ENCODE measurements around the gene MSI2. TPM values are rescaled to one million over a fixed set of nuclear protein-coding genes. Genes with fewer than 3 reads are reported as not detected.

The MSI2 gene
- total and polyA plus RNA-seq, 2 experiments from 2014 or later = 18.9 to 41.8 TPM

DNA sequence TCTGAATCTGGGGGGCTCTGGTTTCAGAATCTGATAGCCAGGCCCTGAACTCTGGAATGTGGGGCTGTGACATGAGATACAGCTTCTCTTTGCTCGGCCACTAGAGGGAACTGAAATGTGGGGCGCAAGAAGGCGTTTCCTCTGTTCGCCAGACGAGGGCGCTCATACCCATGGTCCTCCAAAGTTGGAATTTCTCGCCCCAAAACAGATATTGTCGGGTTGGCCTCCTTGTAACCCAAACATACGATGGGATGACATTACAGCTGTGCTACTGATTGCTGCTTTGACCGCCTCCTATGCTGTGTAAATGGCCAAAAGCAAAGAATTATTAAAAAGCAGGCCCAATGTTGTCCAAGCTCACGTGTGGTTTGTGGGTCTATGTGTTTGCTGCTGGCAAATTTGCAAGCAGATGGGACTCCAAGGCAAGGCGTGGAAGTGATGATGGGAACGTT, 13.1 kb upstream of the MSI2 start:
- H3K9me3 Mint-ChIP-seq = no peaks in the 10 kb centered on the region
- no peaks in the 10 kb centered on the region for H3K27me3 ChIP-seq (ENCODE audit: insufficient read depth)
- no peak overlapping the region for H3K4me3 Mint-ChIP-seq
- no peak overlapping the region for H3K27ac ChIP-seq (ENCODE audit: low read depth)
- H2AFZ ChIP-seq = no peak overlapping the region
- DNase-seq (ENCODE audit: low spot score) = peak; percentile 93
- no peak overlapping the region for H3K4me3 ChIP-seq
- H3K9me2 ChIP-seq (ENCODE audit: insufficient read depth) = no peaks in the 10 kb centered on the region
- no peak for TF ChIP-seq ZNF331 (CRISPR knock-in tag; IDR thresholded peaks at IDR 0.05; ENCODE audit: low read depth)
- TF ChIP-seq NANOG (IDR thresholded peaks at IDR 0.05; ENCODE audit: borderline replicate concordance) = no peak
- TF ChIP-seq, protein P1, sequence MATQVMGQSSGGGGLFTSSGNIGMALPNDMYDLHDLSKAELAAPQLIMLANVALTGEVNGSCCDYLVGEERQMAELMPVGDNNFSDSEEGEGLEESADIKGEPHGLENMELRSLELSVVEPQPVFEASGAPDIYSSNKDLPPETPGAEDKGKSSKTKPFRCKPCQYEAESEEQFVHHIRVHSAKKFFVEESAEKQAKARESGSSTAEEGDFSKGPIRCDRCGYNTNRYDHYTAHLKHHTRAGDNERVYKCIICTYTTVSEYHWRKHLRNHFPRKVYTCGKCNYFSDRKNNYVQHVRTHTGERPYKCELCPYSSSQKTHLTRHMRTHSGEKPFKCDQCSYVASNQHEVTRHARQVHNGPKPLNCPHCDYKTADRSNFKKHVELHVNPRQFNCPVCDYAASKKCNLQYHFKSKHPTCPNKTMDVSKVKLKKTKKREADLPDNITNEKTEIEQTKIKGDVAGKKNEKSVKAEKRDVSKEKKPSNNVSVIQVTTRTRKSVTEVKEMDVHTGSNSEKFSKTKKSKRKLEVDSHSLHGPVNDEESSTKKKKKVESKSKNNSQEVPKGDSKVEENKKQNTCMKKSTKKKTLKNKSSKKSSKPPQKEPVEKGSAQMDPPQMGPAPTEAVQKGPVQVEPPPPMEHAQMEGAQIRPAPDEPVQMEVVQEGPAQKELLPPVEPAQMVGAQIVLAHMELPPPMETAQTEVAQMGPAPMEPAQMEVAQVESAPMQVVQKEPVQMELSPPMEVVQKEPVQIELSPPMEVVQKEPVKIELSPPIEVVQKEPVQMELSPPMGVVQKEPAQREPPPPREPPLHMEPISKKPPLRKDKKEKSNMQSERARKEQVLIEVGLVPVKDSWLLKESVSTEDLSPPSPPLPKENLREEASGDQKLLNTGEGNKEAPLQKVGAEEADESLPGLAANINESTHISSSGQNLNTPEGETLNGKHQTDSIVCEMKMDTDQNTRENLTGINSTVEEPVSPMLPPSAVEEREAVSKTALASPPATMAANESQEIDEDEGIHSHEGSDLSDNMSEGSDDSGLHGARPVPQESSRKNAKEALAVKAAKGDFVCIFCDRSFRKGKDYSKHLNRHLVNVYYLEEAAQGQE (IDR thresholded peaks at IDR 0.05; ENCODE audit: unreplicated experiment) = no peak
- TF ChIP-seq JUNB (IDR thresholded peaks at IDR 0.05; ENCODE audit: unreplicated experiment) = no peak
- TF ChIP-seq CTCF (conservative IDR thresholded peaks at IDR 0.05; ENCODE audit: low read depth in 2 of 2) = peak; percentile 100
- no peak for TF ChIP-seq POLR2AphosphoS5 (IDR thresholded peaks at IDR 0.05; ENCODE audit: low read depth)
- no peak for TF ChIP-seq EZH2 (IDR thresholded peaks at IDR 0.05; ENCODE audit: low read depth, unreplicated experiment)
- TF ChIP-seq ZNF462 (CRISPR knock-in tag; IDR thresholded peaks at IDR 0.05) = no peak
- TF ChIP-seq CREB1 (CRISPR knock-in tag; IDR thresholded peaks at IDR 0.05; ENCODE audit: low read depth) = peak; percentile 44; the same call in 1 of the 2 replicates
- TF ChIP-seq, protein P2, sequence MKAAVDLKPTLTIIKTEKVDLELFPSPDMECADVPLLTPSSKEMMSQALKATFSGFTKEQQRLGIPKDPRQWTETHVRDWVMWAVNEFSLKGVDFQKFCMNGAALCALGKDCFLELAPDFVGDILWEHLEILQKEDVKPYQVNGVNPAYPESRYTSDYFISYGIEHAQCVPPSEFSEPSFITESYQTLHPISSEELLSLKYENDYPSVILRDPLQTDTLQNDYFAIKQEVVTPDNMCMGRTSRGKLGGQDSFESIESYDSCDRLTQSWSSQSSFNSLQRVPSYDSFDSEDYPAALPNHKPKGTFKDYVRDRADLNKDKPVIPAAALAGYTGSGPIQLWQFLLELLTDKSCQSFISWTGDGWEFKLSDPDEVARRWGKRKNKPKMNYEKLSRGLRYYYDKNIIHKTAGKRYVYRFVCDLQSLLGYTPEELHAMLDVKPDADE (IDR thresholded peaks at IDR 0.05) = no peak
- TF ChIP-seq STAT1 (IDR thresholded peaks at IDR 0.05; ENCODE audit: unreplicated experiment) = no peak
- no peak for TF ChIP-seq EZH2phosphoT487 (IDR thresholded peaks at IDR 0.05; ENCODE audit: unreplicated experiment)
- peaks cover 4% of the 10 kb centered on the region for H3K27me3 Mint-ChIP-seq (ENCODE audit: insufficient read depth, low read depth, poor library complexity)
- no peak overlapping the region for H3K4me2 ChIP-seq
- H4K20me1 ChIP-seq (replicated peaks; ENCODE audit: insufficient read depth) = no peaks in the 10 kb centered on the region
- no peaks in the 10 kb centered on the region for H3K36me3 ChIP-seq (ENCODE audit: insufficient read depth)
- H3K79me2 ChIP-seq (replicated peaks; ENCODE audit: insufficient read depth) = no peaks in the 10 kb centered on the region
- H3K4me1 Mint-ChIP-seq = peaks cover 13% of the 10 kb centered on the region
- H3K4me1 ChIP-seq (ENCODE audit: insufficient read depth) = no peaks in the 10 kb centered on the region
- peak; percentile 95 for ATAC-seq
- no peaks in the 10 kb centered on the region for H3K36me3 Mint-ChIP-seq (ENCODE audit: low read depth)
- no peaks in the 10 kb centered on the region for H3F3A ChIP-seq (replicated peaks; ENCODE audit: low read depth)
- no peak overlapping the region for H3K27ac Mint-ChIP-seq

All from GM23338 (cell line).